SU-DHL-6 (cell line): ENCODE data around the gene ZNF580.
A peak's percentile ranks its signal among the peaks of the same experiment; 100 is the strongest.

Source experiments
- H2AFZ ChIP-seq: fragments of 200-600 bp; sonication (generic); 2 replicates; pipeline ENCODE4 v1.6.1; 2014; ENCODE audit warnings: low read depth, mild to moderate bottlenecking, moderate library complexity, mixed read lengths, antibody characterized with exemption, low read length; ENCODE audit not compliant: severe bottlenecking
- H3F3A ChIP-seq: fragments of 200-600 bp; shearing (Covaris generic); 2 replicates; pipeline ENCODE4 v1.6.0; 2016; ENCODE audit warnings: antibody characterized with exemption, mild to moderate bottlenecking; ENCODE audit not compliant: insufficient read depth
- H3K27ac ChIP-seq: fragments of 200-600 bp; sonication (generic); 2 replicates; pipeline ENCODE4 v1.5.1; 2016; ENCODE audit warnings: low read depth, mild to moderate bottlenecking, low read length, moderate library complexity, mixed read lengths
- H3K27me3 ChIP-seq: fragments of 200-600 bp; sonication (generic), shearing (Covaris generic); 2 replicates; pipeline ENCODE4 v1.6.0; 2014; ENCODE audit warnings: mild to moderate bottlenecking, low read length
- H3K36me3 ChIP-seq: fragments of 200-600 bp; sonication (generic); 2 replicates; pipeline ENCODE4 v1.6.1; 2014; ENCODE audit warnings: mild to moderate bottlenecking, low read length, mixed read lengths
- H3K4me2 ChIP-seq: fragments of 300-600, 200-600 bp; shearing (Covaris generic), sonication (generic); 2 replicates; pipeline ENCODE4 v1.6.0; 2014; ENCODE audit warnings: low read length, low read depth, mild to moderate bottlenecking; ENCODE audit not compliant: poor library complexity, severe bottlenecking
- H3K4me3 ChIP-seq: fragments of 200-600 bp; sonication (generic); 2 replicates; pipeline ENCODE4 v1.5.1; 2014; ENCODE audit warnings: antibody characterized with exemption, low read length, mild to moderate bottlenecking, mixed read lengths; ENCODE audit not compliant: insufficient read depth, poor library complexity, severe bottlenecking
- H3K79me2 ChIP-seq: fragments of 200-600 bp; sonication (generic); 2 replicates; pipeline ENCODE4 v1.6.1; 2014; ENCODE audit warnings: mild to moderate bottlenecking, low read length, moderate library complexity; ENCODE audit not compliant: insufficient read depth
- H3K9ac ChIP-seq: fragments of 200-600 bp; sonication (generic); 2 replicates; pipeline ENCODE4 v1.7.0; 2014; ENCODE audit warnings: mild to moderate bottlenecking, low read length
- H3K9me2 ChIP-seq: fragments of 200-600 bp; sonication (generic); replicated peaks from 2 replicates; pipeline ENCODE4 v1.6.1; 2014; ENCODE audit warnings: low read length; ENCODE audit not compliant: insufficient read depth
- H3K9me3 ChIP-seq: fragments of 200-600 bp; sonication (generic); 2 replicates; pipeline ENCODE4 v1.6.1; 2014; ENCODE audit warnings: low read length, mixed read lengths; ENCODE audit not compliant: insufficient read depth
- H4K20me1 ChIP-seq: fragments of 200-600 bp; sonication (generic); 2 replicates; pipeline ENCODE4 v1.6.1; 2014; ENCODE audit warnings: low read depth, mild to moderate bottlenecking, antibody characterized with exemption, low read length, moderate library complexity, mixed read lengths
- EZH2phosphoT487 ChIP-seq: fragments of 200-600 bp; sonication (generic), shearing (Covaris generic); conservative IDR thresholded peaks from 2 replicates; pipeline ENCODE4 v1.6.1; 2018; ENCODE audit warnings: mild to moderate bottlenecking, antibody characterized with exemption, low read length, moderate library complexity, mixed read lengths
- TF ChIP-seq, protein P1 (sequence below): fragments of 200-600 bp; sonication (generic); IDR thresholded peaks from one replicate; pipeline ENCODE4 v1.5.1; 2017; ENCODE audit warnings: antibody characterized with exemption, mild to moderate bottlenecking, low read length, moderate library complexity; ENCODE audit not compliant: insufficient read depth, poor library complexity, severe bottlenecking

ZNF580 gene

GRCh38 chr19:55624109-55625003 lies 16.4 kb upstream of the ZNF580 start, which contains the start of gene ZNF784:
Gene ZNF784 (minus strand): TSS chr19:55624566. CDS start chr19:55624561, 5 bp downstream.
- no peak for TF ChIP-seq EZH2phosphoT487
- TF ChIP-seq, protein P1, sequence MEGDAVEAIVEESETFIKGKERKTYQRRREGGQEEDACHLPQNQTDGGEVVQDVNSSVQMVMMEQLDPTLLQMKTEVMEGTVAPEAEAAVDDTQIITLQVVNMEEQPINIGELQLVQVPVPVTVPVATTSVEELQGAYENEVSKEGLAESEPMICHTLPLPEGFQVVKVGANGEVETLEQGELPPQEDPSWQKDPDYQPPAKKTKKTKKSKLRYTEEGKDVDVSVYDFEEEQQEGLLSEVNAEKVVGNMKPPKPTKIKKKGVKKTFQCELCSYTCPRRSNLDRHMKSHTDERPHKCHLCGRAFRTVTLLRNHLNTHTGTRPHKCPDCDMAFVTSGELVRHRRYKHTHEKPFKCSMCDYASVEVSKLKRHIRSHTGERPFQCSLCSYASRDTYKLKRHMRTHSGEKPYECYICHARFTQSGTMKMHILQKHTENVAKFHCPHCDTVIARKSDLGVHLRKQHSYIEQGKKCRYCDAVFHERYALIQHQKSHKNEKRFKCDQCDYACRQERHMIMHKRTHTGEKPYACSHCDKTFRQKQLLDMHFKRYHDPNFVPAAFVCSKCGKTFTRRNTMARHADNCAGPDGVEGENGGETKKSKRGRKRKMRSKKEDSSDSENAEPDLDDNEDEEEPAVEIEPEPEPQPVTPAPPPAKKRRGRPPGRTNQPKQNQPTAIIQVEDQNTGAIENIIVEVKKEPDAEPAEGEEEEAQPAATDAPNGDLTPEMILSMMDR = no peak
- no peaks in the 10 kb centered on the region for H3K79me2 ChIP-seq
- H3K4me2 ChIP-seq = peak within 1 kb of the TSS; percentile 61
- H3K4me3 ChIP-seq = peak within 1 kb of the TSS; percentile 47
- H3K27ac ChIP-seq = peak within 1 kb of the TSS; percentile 70
- no peaks in the 10 kb centered on the region for H3K9me3 ChIP-seq
- no peaks in the 10 kb centered on the region for H3K9me2 ChIP-seq
- no peaks in the 10 kb centered on the region for H4K20me1 ChIP-seq
- H2AFZ ChIP-seq = peak within 1 kb of the TSS; percentile 54
- no peaks in the 10 kb centered on the region for H3K36me3 ChIP-seq
- H3F3A ChIP-seq = peaks cover 16% of the 10 kb centered on the region
- H3K27me3 ChIP-seq = no peaks in the 10 kb centered on the region
- peak within 1 kb of the TSS; percentile 44 for H3K9ac ChIP-seq

DNA sequence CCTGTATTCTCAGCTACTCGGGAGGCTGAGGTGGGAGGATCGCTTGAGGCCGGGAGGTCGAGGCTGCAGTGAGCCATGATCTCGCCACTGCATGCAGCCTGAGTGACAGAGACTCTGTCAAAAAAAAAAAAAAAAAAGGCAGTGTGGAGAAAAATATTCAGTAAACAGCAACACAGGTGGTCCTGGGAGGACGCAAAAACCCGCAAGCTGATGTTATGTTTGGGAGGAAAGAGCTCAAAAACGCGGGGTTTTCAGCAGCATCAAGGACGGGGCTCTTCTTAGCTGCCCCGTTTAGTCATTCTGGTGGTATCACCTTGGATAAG lies 15.8 kb upstream of the ZNF580 start:
- Histone ChIP-seq H3K9ac (peak overlapping the region; percentile 44), H4K20me1 (no peaks in the 10 kb centered on the region), H3K27me3 (no peaks in the 10 kb centered on the region), H3K27ac (no peak overlapping the region), H3K4me3 (peak overlapping the region; percentile 47), H3F3A (peaks cover 14% of the 10 kb centered on the region), H3K9me3 (no peaks in the 10 kb centered on the region), H3K36me3 (no peaks in the 10 kb centered on the region), H2AFZ (peak overlapping the region; percentile 54), H3K79me2 (no peaks in the 10 kb centered on the region), H3K9me2 (no peaks in the 10 kb centered on the region), H3K4me2 (peak overlapping the region; percentile 61)
- TF ChIP-seq, protein P1 = no peak
- TF ChIP-seq EZH2phosphoT487 = no peak

GRCh38 chr19:55626350-55626749 lies 14.5 kb upstream of the ZNF580 start:
- no peaks in the 10 kb centered on the region for H3K79me2 ChIP-seq
- no peak overlapping the region for H3K9ac ChIP-seq
- TF ChIP-seq EZH2phosphoT487 = no peak
- TF ChIP-seq, protein P1 = no peak
- H3K9me3 ChIP-seq = no peaks in the 10 kb centered on the region
- H3K4me2 ChIP-seq = no peak overlapping the region
- no peaks in the 10 kb centered on the region for H3K27me3 ChIP-seq
- H2AFZ ChIP-seq = no peak overlapping the region
- H3K9me2 ChIP-seq = no peaks in the 10 kb centered on the region
- no peaks in the 10 kb centered on the region for H4K20me1 ChIP-seq
- no peak overlapping the region for H3K27ac ChIP-seq
- H3K4me3 ChIP-seq = no peak overlapping the region
- H3K36me3 ChIP-seq = no peaks in the 10 kb centered on the region
- peaks cover 14% of the 10 kb centered on the region for H3F3A ChIP-seq
